B cell (primary cell): ENCODE results near the gene TWSG1. TPM values are rescaled to one million over a fixed set of nuclear protein-coding genes. Genes with fewer than 3 reads are reported as not detected.

ENCODE experiments used
- ATAC-seq: fragments of 200-7000 bp; cut with Tn5 transposase; one replicate; pipeline ENCODE4 v1.10.0; 2021; ENCODE audit warnings: low read depth, mild to moderate bottlenecking, moderate number of reproducible peaks, moderate library complexity
- CTCF ChIA-PET: fragments of 350-600 bp; sonication (Branson Sonifier 250); formaldehyde crosslinking; loops from one replicate; lab custom pipeline; 2021; ENCODE audit warnings: antibody characterized with exemption, inconsistent platforms; lab: Charles Lee
- POLR2A ChIA-PET: fragments of 350-600 bp; sonication (Branson Sonifier 250); formaldehyde crosslinking; loops from one replicate; lab custom pipeline; 2021; ENCODE audit warnings: antibody characterized with exemption; lab: Charles Lee
- DNase-seq: peaks from one replicate; pipeline ENCODE4 v3.0.0; 2013
- H2AFZ ChIP-seq: 2 replicates; pipeline ENCODE4 v1.6.1; 2012; ENCODE audit warnings: mild to moderate bottlenecking, low read depth, low read length; ENCODE audit not compliant: insufficient read depth, poor library complexity, severe bottlenecking
- H3K27ac ChIP-seq, 2 donors: 1 replicate in 1 of 2; 2 replicates in 1 of 2; pipeline ENCODE4 v1.5.1; 2012 to 2013; ENCODE audit warnings: low read length in 2 of 2, mild to moderate bottlenecking in 2 of 2, moderate library complexity in 1 of 2
- H3K27me3 ChIP-seq, 4 experiments: fragments of 200-600 bp in 1 of 4; sonication (generic) in 1 of 4; replicated peaks in 1 of 4; 1 replicate in 2 of 4; 2 replicates in 2 of 4; pipeline versions ENCODE4 v1.6.1 to v1.7.0; 2013 to 2016; ENCODE audit warnings: low read length in 3 of 4, mild to moderate bottlenecking in 2 of 4, mixed read lengths in 1 of 4, moderate library complexity in 1 of 4; ENCODE audit not compliant: insufficient read depth in 4 of 4, control insufficient read depth in 3 of 4; ENCODE audit errors: control extremely low read depth in 1 of 4
- H3K36me3 ChIP-seq, 2 experiments: replicated peaks in 1 of 2; 1 replicate in 1 of 2; 2 replicates in 1 of 2; pipeline versions ENCODE4 v1.6.1 to v1.7.1; 2013; ENCODE audit warnings: low read length in 1 of 2; ENCODE audit not compliant: insufficient read depth in 2 of 2, control insufficient read depth in 1 of 2; ENCODE audit errors: control extremely low read depth in 1 of 2, extremely low read depth in 1 of 2
- H3K4me1 ChIP-seq, 2 donors: fragments of 200-600 bp in 1 of 2; sonication (generic) in 1 of 2; 1 replicate in 1 of 2; 2 replicates in 1 of 2; pipeline versions ENCODE4 v1.5.1 to v1.6.1; 2013 to 2017; ENCODE audit warnings: low read length in 2 of 2; ENCODE audit not compliant: control insufficient read depth in 2 of 2, insufficient read depth in 2 of 2
- H3K4me2 ChIP-seq: replicated peaks from 2 replicates; pipeline ENCODE3; 2012; ENCODE audit warnings: mild to moderate bottlenecking, low read depth, low read length; ENCODE audit not compliant: poor library complexity, severe bottlenecking
- H3K4me3 ChIP-seq, 5 experiments: fragments of 200-600 bp in 1 of 5; sonication (generic) in 1 of 5; 1 replicate in 3 of 5; 2 replicates in 2 of 5; pipeline versions ENCODE4 v1.5.1 to v1.7.0; 2011 to 2016; ENCODE audit warnings: low read length in 4 of 5, mild to moderate bottlenecking in 4 of 5, low read depth in 2 of 5, control low read depth in 1 of 5, moderate library complexity in 1 of 5; ENCODE audit not compliant: insufficient read depth in 1 of 5; ENCODE audit errors: control extremely low read depth in 1 of 5, extremely low read depth in 1 of 5
- H3K79me2 ChIP-seq: fragments of 200-600 bp; sonication (generic); one replicate; pipeline ENCODE4 v1.6.0; 2016; ENCODE audit warnings: low read length; ENCODE audit not compliant: control insufficient read depth, insufficient read depth
- H3K9ac ChIP-seq: fragments of 200-600 bp; sonication (generic); 2 replicates; pipeline ENCODE4 v1.6.1; 2017; ENCODE audit warnings: mild to moderate bottlenecking, low read length, moderate library complexity
- H3K9me3 ChIP-seq, 3 donors: one replicate each; pipeline versions ENCODE4 v1.6.1 to v1.7.1; 2013; ENCODE audit warnings: low read length in 2 of 3; ENCODE audit not compliant: control insufficient read depth in 2 of 3, insufficient read depth in 1 of 3; ENCODE audit errors: control extremely low read depth in 1 of 3
- H4K20me1 ChIP-seq: 2 replicates; pipeline ENCODE4 v1.6.0; 2012; ENCODE audit warnings: mild to moderate bottlenecking, low read length; ENCODE audit not compliant: insufficient read depth, control insufficient read depth, poor library complexity, severe bottlenecking
- H3K27ac Mint-ChIP-seq: one replicate; pipeline ENCODE4 v1.8.0; 2021; ENCODE audit warnings: mixed read lengths
- H3K27me3 Mint-ChIP-seq: one replicate; pipeline ENCODE4 v1.8.0; 2021; ENCODE audit warnings: mixed read lengths
- H3K4me1 Mint-ChIP-seq: one replicate; pipeline ENCODE4 v1.8.0; 2021; ENCODE audit warnings: mixed read lengths
- H3K4me3 Mint-ChIP-seq: one replicate; pipeline ENCODE4 v1.8.0; 2021; ENCODE audit warnings: mixed read lengths
- H3K9me3 Mint-ChIP-seq: one replicate; pipeline ENCODE4 v1.8.0; 2022; ENCODE audit warnings: mixed read lengths; ENCODE audit not compliant: insufficient read depth
- CTCF ChIP-seq: fragments of 200-600 bp; IDR thresholded peaks from one replicate; pipeline ENCODE4 v1.8.0; 2022; ENCODE audit warnings: antibody characterized with exemption, mild to moderate bottlenecking
- EZH2 ChIP-seq: IDR thresholded peaks from 2 replicates; pipeline ENCODE4 v1.6.1; 2012; ENCODE audit warnings: borderline replicate concordance, low read depth, mild to moderate bottlenecking, moderate library complexity, low read length; ENCODE audit not compliant: insufficient read depth, poor library complexity, severe bottlenecking
- WGBS: methylation state at CpG from one replicate; pipeline ENCODE4 v1.1.5; 2013; ENCODE audit warnings: missing lambda C conversion rate; ENCODE audit not compliant: insufficient coverage; 5-methylcytosine and 5-hydroxymethylcytosine counted together
- intact Hi-C: fragments of 100-400 bp; cut with micrococcal nuclease; formaldehyde crosslinking; loops from one replicate; pipeline ENCODE4 v1.10.0; 2022
- polyA plus RNA-seq: library from polyadenylated mRNA; depleted of rRNA; stranded (reverse); fragments of >200 nt; gene quantifications from 2 replicates; pipeline ENCODE4 v1.2.3, GENCODE V29; 2012
- total RNA-seq, 2 donors: library from RNA; stranded (reverse); fragments of 120-200 nt in 1 of 2; gene quantifications; 1 replicate in 1 of 2; 2 replicates in 1 of 2; pipeline versions ENCODE4 v1.2.3 to v1.2.4, GENCODE V29; 2013 to 2022

Gene TWSG1
- total and polyA plus RNA-seq, 2 donors (not counting 1 experiment from before 2014, with no cell fraction given), result 1.1 to 6.3 TPM

DNA sequence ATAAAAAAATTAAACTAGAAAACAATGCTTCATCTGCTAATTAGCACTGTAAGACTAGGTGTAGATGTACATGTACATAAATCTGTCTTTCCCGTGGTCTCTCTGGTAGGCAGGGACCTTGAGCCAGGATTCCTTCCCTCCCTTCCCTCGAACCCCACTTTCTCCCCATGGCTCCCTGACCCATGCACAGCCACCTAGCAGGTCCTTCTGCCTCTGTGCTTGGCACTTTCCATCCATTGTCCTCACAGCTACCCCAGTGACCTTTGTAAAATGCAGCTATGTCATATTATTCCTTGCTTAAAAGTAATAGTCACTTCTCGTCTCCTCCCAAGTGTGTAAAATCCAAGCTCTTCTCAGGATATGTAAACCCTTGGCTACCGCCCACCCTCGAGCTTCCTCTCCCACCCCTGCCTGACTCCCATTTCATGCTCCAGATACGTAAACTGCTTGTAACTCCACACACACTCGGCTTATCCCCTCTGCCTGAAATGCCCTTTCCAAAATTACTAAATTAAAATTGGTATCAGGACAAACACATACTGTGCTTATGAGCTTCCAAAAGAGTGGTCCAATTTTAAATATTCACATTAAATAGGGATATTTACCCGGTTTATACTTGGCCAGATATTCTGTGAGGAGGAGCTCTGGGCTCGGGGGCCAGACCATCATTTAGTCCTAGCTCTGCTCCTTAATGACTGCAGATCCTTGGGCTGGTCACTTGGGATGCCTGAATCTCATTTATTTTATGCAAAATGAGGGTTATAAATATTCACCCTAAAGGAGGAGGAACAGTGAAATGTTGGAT, 86.7 kb downstream of the TWSG1 start:
- CTCF ChIA-PET, result no interaction called here
- no peak for TF ChIP-seq EZH2
- TF ChIP-seq CTCF, result no peak

GRCh38 chr18:9421901-9422327, 87.3 kb downstream of the TWSG1 start:
- H2AFZ ChIP-seq, result no peak overlapping the region

More for the DNA sequence above, 86.7 kb downstream of the TWSG1 start:
- H3K27me3 Mint-ChIP-seq, result no peaks in the 10 kb centered on the region
- Histone ChIP-seq H3K27me3 (no peaks in the 10 kb centered on the region), H4K20me1 (no peaks in the 10 kb centered on the region), H3K79me2 (no peaks in the 10 kb centered on the region), H3K9me3 (peaks cover 0 to 13% (median 4%) of the 10 kb centered on the region in 3 donors), H3K4me1 (no peaks in the 10 kb centered on the region), H3K4me3 (no peak overlapping the region), H3K27ac (no peak overlapping the region), H3K4me2 (no peak overlapping the region), H3K9ac (no peak overlapping the region), H3K36me3 (no peaks in the 10 kb centered on the region), H2AFZ (no peak overlapping the region)
- no peak overlapping the region for H3K4me3 Mint-ChIP-seq
- H3K27ac Mint-ChIP-seq, result no peak overlapping the region
- POLR2A ChIA-PET, result no interaction called here
- intact Hi-C loops, result no loop called here
- H3K9me3 Mint-ChIP-seq, result no peaks in the 10 kb centered on the region
- WGBS, result 89% methylated on average over 5 of the region's 9 CpGs
- DNase-seq (no peak), ATAC-seq (no peak)
- peaks cover 4% of the 10 kb centered on the region for H3K4me1 Mint-ChIP-seq

More at GRCh38 chr18:9421901-9422327, 87.3 kb downstream of the TWSG1 start:
- Histone ChIP-seq H3K27me3 (no peaks in the 10 kb centered on the region), H3K9me3 (peaks cover 0 to 13% (median 4%) of the 10 kb centered on the region in 3 donors), H3K79me2 (no peaks in the 10 kb centered on the region), H3K36me3 (no peaks in the 10 kb centered on the region), H4K20me1 (no peaks in the 10 kb centered on the region), H3K4me3 (no peak overlapping the region), H3K4me2 (no peak overlapping the region), H3K9ac (no peak overlapping the region), H3K4me1 (no peaks in the 10 kb centered on the region), H3K27ac (no peak overlapping the region)
- intact Hi-C loops, result no loop called here
- Mint-ChIP-seq H3K4me3 (no peak overlapping the region), H3K9me3 (no peaks in the 10 kb centered on the region), H3K27me3 (no peaks in the 10 kb centered on the region), H3K4me1 (peaks cover 4% of the 10 kb centered on the region), H3K27ac (no peak overlapping the region)
- ChIA-PET CTCF (no interaction called here), POLR2A (no interaction called here)
- TF ChIP-seq CTCF (no peak), EZH2 (no peak)
- no peak for ATAC-seq
- DNase-seq, result no peak
- WGBS, result 84% methylated on average over 7 of the region's 7 CpGs
